ENCODE results near the gene LANCL2.
"Not testable (repeated sequence)": the region's sequence is repeated elsewhere in the genome, so short reads cannot be mapped to it uniquely, and the experiment has no call there.

LANCL2 gene

GRCh38 chr7:55387062-55387965 is 22.2 kb downstream of the LANCL2 start:
- Histone ChIP-seq H3K4me3 (no peak overlapping the region), H3K27ac (no peak overlapping the region)
- no peak for DNase-seq (ENCODE audit: low spot score)
- TF ChIP-seq CTCF (IDR thresholded peaks at IDR 0.05): no peak

DNA sequence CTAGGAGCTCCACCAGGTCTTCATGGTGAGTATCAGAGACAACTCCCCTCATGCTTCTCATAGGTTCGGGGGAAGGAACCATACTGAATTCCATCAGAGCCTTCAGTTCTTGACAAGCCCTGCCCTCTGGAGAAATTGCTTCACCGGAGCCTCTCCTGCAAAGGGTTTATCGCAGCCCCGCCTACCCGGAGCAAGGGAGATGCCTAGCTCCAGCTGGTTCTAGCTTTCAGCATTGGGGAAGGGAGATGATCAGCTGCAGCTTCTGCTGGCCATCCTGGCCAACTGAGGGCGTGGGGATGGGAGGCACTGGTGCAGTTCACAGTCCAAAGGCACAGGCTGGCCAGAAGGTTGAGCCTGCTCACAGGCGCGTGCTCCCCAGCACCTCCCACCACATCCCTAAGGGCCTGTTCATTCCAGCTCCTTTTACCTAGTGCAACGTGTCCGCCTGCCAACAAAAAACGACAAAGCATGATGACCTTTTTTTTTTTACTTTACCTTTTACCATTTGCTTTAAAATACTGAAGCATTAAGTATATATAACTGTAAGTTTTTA is 31.2 kb downstream of the LANCL2 start:
- no peak overlapping the region for H3K4me3 ChIP-seq
- no peak for TF ChIP-seq CTCF (IDR thresholded peaks at IDR 0.05)
- DNase-seq (ENCODE audit: low spot score): no peak
- no peak overlapping the region for H3K27ac ChIP-seq

GRCh38 chr7:55397617-55398016 is 32.5 kb downstream of the LANCL2 start:
- TF ChIP-seq CTCF (IDR thresholded peaks at IDR 0.05): no peak
- H3K4me3 ChIP-seq: no peak overlapping the region
- no peak overlapping the region for H3K27ac ChIP-seq
- no peak for DNase-seq (ENCODE audit: low spot score)

GRCh38 chr7:55400191-55400590 is 35.1 kb downstream of the LANCL2 start:
- no peak overlapping the region for H3K27ac ChIP-seq
- H3K4me3 ChIP-seq: no peak overlapping the region
- TF ChIP-seq CTCF (IDR thresholded peaks at IDR 0.05): no peak
- no peak for DNase-seq (ENCODE audit: low spot score)

- not testable (repeated sequence) for DNase-seq (ENCODE audit: low spot score); H3K27ac ChIP-seq; H3K4me3 ChIP-seq
Measured at GRCh38 chr7:55402506-55402905, 37.4 kb downstream of the LANCL2 start.

- no peak overlapping the region for H3K4me3 ChIP-seq
- no peak overlapping the region for H3K27ac ChIP-seq
- DNase-seq (ENCODE audit: low spot score): no peak
- TF ChIP-seq CTCF (IDR thresholded peaks at IDR 0.05): no peak
Measured at GRCh38 chr7:55405856-55406541, 40.9 kb downstream of the LANCL2 start.

DNA sequence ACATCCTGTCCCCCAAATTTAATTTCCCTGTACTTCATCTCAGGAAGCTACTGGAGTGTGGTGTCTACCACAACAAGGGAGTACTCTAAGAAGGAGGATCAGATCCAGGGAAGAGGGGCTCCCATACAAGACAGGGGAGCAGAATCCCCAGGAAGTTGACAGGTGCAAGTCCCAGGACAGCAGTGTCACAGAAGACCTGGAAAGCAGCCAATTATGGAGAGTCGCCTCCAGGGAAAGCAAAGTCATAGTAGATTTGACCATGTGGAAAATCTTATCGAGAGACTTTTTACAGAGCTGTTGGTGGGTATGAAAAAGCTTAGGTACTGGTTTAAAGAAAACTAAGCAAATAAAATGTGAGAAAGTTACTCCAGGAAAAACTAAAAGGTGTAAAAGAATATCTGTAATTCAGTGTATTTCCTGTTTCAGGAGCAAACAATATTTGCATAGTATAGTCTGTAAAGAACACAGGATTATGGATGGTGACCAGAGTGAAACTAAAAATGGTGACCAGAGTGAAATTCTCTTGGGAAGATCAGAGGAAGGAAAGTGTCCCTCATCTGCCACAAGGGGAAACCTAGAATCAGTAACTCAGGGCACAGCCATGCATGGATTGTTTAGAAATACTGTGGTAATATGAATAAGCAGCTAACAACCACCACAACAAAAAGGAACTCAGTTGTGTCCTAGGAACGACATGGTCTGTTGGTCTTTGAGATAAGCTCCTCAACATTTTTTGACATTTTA is 44.5 kb downstream of the LANCL2 start:
- H3K27ac ChIP-seq: no peak overlapping the region
- DNase-seq (ENCODE audit: low spot score): no peak
- no peak for TF ChIP-seq CTCF (IDR thresholded peaks at IDR 0.05)
- H3K4me3 ChIP-seq: no peak overlapping the region

Measured in coronary artery (tissue), 2 donors.